ENCODE data around the gene TMEM205. TPM values are rescaled to one million over a fixed set of nuclear protein-coding genes. Genes with fewer than 3 reads are reported as not detected.
A peak's percentile ranks its signal among the peaks of the same experiment; 100 is the strongest.
"Not testable (repeated sequence)": the region's sequence is repeated elsewhere in the genome, so short reads cannot be mapped to it uniquely, and the experiment has no call there.

The TMEM205 gene
- total RNA-seq = 10 to 100 TPM; 29.9 to 36.4 TPM

DNA sequence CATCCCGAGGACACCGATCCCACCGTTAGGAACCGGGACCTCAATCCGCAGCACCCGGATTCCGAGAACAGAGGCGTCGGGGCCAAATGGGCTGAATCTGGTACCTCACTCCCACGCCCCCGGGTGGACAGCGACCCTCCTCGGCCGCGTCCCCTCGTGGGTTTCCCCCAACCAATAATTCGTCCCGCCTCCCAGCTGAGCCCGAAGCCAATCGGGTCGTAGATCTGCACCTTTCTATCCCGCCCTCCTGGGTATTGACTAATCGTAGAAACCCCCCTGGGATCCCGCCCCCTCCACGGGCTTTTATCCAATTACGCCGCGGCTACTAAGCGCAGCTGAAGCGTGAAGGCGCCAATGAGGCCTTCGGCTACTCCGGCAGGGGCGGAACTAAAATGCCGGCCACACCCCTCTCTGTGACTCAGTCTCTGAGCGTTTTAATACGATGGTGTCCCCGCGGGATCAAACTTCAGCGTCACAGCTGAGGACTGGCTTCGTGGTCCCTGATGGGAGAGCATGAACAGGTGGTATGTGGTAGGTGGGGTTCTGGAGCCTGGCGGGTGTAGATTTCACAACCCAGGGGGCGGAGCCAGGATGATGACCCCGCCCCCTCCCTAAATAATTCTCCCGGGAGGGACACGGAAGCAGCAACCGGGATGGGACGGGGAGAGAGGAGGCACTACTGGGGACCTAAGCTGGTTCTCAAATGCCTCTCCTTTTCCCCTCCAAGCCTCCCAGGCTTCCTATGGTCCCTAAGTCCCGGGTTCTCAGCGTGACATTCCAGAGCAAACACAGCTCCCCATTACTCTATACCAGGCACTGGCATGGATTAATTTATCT, at the start of gene TMEM205, which contains the start of gene CCDC159:
TSS of gene TMEM205 (minus strand) at position 165 of the 837 bp plus-strand sequence. CDS start 649 bp downstream, outside the sequence.
TSS of gene CCDC159 (plus strand) at position 416 of the 837 bp plus-strand sequence. CDS start at position 504, 88 bp downstream.
- peaks cover 6 to 20% of the 10 kb centered on the region in 2 donors for H3K36me3 Mint-ChIP-seq
- peak within 1 kb of the TSS; percentile 93 to 94 for H3K27ac Mint-ChIP-seq
- ATAC-seq (peak; percentile 96), DNase-seq (ENCODE audit: low spot score in 2 of 2) (peak; percentile 95 to 98)
- H3K9me3 Mint-ChIP-seq = peaks cover 7 to 8% of the 10 kb centered on the region in 2 donors

DNA sequence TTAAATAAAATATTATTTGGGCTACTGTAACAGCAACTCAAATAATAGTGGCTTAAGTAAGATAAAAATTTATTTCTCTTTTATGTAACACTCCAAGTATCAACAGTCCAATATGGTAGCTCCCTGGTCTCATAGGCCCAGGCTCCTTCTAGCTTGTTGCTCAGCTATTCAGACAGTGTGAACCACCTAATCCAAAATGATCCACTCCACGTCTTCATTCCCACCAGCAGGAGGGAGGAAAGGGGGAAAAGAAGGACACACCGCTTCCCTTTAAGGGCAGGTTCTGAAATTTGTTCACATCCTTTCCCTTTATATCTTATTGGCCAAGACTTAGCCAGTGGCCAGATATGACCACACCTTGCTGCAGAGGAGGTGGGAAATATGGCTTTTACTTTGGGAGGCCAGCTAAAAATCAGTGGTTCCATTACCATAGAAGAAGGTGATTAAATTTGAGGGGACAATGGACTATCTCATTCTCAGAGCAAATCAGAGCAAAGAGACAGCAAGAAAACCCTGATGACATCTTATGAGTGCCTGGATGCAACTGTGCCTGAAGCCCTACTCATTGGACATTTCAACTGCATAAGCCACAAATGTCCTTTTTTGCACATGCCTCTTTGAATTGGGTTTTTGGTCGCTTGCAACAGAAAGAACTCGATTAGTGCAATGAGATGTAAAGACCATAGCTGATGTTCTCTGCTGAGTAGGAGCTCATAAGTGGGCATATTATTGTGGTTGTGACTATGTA, 45.0 kb upstream of the TMEM205 start:
- Mint-ChIP-seq H3K36me3 (no peaks in the 10 kb centered on the region), H3K27ac (no peak overlapping the region), H3K9me3 (no peaks in the 10 kb centered on the region)
- ATAC-seq (no peak), DNase-seq (ENCODE audit: low spot score in 2 of 2) (no peak)

DNA sequence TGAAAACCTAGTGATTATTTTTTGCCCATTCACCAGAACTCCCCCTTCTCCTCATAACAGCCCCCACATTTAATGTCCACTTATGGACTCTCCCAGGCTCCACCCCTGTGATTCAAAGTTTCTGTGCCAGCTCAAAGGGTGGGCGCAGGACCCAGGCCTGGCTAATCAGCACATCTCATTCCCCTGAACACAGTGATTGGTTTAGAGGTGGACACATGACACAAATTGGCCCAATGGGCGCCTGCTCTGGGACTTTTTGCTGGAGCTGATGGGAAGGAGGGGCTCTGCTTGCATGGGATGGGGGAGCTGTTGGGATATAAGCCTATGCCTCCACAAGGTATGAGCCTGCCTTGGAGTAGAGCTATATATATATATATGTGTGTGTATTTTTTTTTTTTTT, 44.3 kb upstream of the TMEM205 start:
- no peak overlapping the region for H3K27ac Mint-ChIP-seq
- no peaks in the 10 kb centered on the region for H3K9me3 Mint-ChIP-seq
- no peak for DNase-seq (ENCODE audit: low spot score in 2 of 2)
- no peaks in the 10 kb centered on the region for H3K36me3 Mint-ChIP-seq
- no peak for ATAC-seq

DNA sequence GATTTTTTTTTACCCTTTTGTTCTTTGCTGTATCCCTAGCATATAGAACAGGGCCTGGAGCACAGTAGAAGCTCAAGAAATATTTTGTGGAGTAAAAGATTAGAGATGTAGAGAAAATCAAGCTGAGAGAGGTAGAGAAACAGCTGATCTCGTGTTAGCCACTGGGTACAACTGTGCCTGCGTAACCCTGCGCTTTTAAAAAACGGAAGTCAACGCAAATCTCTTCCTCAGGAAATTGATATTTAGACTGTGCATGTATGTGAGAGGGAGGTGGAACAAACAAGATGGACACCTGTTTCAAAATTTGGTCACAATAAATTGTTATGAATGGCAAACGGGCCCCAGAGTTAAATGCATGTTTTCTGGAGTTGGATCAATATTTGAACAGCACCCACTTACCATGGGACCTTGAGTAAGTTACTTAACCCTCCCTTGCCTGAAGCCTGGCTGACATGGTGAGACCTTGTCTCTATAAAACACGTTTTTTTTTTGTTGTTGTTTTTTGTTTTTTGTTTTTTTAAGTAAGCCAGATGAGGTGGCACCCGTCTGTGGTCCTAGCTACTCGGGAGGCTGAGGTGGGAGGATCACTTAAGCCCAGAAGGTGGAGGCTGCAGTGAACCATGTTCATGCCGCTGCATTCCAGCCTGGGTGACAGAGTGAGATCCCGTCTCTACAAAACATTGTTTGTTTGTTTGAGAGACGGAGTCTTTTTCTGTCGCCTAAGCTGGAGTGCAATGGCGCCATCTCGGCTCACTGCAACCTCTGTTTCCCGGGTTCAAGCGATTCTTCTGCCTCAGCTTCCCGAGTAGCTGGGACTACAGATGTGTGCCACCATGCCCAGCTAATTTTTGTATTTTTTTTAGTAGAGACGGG, 41.3 kb upstream of the TMEM205 start:
- Mint-ChIP-seq H3K36me3 (no peaks in the 10 kb centered on the region), H3K27ac (no peak overlapping the region), H3K9me3 (no peaks in the 10 kb centered on the region)
- no peak for DNase-seq (ENCODE audit: low spot score in 2 of 2)
- no peak for ATAC-seq

DNA sequence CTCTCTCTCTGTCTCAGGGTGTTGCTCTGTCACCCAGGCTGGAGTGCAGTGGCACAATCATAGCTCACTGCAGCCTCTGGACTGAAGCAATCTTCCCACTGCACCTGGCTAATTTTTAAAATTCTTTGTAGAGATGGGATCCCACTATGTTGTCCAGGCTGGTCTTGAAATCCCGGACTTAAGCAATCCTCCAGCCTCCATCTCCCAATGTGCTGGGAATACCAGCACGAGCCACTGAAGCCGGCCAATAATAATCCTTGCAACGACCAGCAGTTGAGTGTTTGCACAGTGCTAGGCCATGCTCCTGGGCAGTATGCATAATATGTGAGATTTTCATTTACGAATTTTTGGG, 38.7 kb upstream of the TMEM205 start:
- H3K9me3 Mint-ChIP-seq = no peaks in the 10 kb centered on the region
- DNase-seq (ENCODE audit: low spot score in 2 of 2) (no peak), ATAC-seq (no peak)
- no peak overlapping the region for H3K27ac Mint-ChIP-seq
- H3K36me3 Mint-ChIP-seq = peaks cover 5 to 7% of the 10 kb centered on the region in 2 donors

DNA sequence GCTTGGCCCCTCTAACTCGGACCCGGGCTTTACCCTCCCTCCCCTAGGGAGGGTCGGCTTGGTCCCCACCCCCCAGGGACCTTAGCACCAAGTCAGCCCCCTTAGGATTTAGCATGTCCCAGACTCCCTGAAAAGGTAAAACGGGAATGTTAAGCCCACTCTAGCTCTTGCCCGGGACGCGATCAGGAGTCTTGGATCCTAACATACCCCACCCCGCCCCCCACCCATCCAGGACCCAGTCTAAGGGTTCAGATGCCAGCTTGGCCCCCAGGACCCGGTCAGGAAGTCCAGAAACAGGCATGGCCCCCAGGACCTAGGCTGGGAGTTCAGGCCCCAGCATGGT, 37.6 kb upstream of the TMEM205 start:
- Mint-ChIP-seq H3K9me3 (no peaks in the 10 kb centered on the region), H3K27ac (no peak overlapping the region)

DNA sequence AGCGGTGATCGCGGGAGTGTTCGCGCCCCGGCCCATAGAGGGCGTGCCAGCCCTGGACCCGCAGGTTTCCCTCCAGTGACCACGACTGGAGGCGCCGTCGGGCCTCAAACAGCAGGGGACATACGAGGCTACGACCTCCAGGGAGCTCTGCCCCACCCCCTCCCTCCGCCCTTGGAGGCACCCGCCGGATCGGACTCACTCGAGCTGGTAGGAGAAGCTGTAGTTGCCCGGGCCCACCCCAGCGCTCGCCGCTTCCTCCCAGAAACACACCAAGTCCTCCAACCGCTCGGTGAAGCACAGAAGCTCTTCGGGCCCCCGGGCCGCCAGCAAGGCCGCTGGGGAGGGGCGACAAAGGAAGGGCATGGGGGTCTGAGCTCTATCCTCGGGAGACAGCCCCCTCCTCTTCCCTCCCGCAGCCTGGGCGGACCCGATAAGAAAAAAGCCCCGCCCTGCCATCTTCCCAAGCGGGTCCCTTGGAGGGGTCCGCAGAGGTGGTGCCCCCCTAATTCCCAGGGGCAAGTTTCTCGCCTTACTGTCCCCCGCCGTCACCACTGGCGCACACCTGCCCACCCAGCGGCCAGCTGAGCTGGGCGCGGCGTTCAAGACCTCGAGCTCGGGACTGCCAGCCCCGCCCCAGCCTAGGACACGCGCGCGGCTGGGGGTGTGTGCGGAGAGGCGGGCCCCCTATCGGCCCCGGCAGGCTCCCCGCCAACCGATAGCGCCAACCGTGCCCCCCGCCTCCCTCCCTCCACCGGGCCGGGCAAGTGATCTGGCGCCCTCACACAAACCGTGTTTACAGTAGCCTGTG, 37.0 kb upstream of the TMEM205 start:
- Mint-ChIP-seq H3K27ac (peak overlapping the region in 1 of 2 donors; percentile 93), H3K9me3 (no peaks in the 10 kb centered on the region)

More for the DNA sequence above, 37.6 kb upstream of the TMEM205 start:
- DNase-seq (ENCODE audit: low spot score in 2 of 2) (no peak), ATAC-seq (no peak)
- H3K36me3 Mint-ChIP-seq = peaks cover 6 to 7% of the 10 kb centered on the region in 2 donors

DNA sequence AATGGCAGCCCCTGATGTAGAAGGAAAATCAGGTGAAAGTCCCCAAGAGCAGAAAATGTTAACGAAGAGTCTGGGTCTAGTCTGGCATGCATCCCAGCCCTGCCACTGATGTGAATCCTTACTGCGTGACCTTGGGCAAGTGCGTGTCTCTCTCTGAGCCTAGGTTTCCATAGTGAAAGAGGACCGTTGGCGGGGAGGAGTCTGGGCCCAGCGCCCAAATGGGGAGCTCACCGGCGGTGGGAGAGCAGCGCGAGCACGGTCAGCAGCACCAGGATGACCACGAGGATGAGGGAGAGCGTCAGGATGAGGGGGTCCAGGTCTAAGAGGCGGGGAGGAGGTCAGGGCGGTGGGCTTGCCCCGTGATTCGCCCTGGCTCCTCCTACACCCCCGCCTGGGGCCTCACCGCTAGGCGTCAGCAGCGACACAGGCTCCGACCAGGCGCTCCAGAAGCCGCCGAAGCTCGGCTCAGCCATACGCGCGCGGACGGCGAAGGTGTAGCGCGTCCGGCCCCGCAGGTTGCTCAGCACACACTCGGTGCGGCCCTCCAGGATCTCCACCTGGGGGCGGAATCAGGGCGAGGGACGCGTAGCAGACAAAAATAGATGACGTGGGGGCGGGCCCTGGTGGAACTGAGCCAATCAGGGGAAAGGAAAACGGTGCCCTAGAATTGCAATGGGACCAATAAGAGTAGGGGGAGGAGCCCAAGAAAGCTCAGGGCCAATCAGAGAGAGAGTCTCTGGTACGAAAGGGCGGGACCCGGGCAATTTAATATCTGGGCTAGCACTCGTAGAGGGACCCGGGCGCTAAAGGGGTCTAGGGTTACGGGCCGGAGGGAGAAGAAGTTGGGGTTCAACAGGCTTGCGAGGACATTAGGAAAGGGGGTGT, 34.8 kb upstream of the TMEM205 start:
- H3K27ac Mint-ChIP-seq = peak overlapping the region; percentile 93 to 100
- peaks cover 12 to 25% of the 10 kb centered on the region in 2 donors for H3K36me3 Mint-ChIP-seq
- peak; percentile 84 to 86 for ATAC-seq
- H3K9me3 Mint-ChIP-seq = no peaks in the 10 kb centered on the region
- peak; percentile 95 to 96 for DNase-seq (ENCODE audit: low spot score in 2 of 2)

More for the DNA sequence above, 37.0 kb upstream of the TMEM205 start:
- peak in 1 of 2 donors; percentile 71 for DNase-seq (ENCODE audit: low spot score in 2 of 2)
- peaks cover 6 to 7% of the 10 kb centered on the region in 2 donors for H3K36me3 Mint-ChIP-seq
- no peak for ATAC-seq

DNA sequence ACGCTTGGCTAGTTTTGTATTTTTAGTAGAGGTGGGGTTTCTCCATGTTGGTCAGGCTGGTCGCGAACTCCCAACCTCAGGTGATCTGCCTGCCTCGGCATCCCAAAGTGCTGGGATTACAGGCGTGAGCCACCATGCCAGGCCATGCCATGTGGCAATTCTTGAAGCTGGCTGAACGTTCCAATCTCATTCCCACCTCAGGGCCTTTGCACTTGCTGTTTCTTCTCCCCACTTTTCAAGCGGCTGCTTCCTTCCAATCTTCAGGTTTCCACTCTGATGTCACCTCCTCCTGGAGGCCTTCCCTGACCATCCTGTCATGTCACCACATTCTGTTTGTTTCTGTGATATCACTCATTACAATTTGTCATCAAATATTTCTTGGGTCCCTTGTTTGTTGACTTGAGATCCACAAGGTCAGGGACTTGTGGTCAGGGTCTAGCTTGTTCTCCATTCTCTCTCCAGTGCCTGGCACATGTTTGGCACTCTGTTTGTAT, 33.8 kb upstream of the TMEM205 start:
- DNase-seq (ENCODE audit: low spot score in 2 of 2) (no peak), ATAC-seq (no peak)
- Mint-ChIP-seq H3K36me3 (peaks cover 17 to 30% of the 10 kb centered on the region in 2 donors), H3K9me3 (no peaks in the 10 kb centered on the region), H3K27ac (peak overlapping the region; percentile 93 to 100)

DNA sequence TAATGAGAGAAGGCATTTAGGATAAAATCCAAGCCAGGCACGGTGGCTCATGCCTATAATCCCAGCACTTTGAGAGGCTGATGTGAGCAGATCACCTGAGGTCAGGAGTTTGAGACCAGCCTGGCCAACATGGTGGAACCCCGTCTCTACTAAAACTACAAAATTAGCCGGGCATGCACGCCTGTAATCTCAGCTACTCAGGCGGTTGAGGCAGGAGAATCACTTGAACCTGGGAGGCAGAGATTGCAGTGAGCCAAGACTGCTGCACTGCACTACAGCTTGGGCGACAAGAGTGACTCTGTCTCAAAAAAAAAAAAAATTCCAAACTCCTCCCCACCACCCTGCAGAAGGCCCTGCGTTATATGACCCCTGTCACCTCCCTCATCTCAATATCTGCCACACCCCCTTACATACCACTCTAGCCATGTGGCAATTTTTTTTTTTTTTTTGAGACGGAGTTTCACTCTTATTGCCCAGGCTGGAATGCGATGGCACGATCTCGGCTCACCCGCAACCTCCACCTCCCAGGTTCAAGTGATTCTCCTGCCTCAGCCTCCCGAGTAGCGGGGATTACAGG, 33.3 kb upstream of the TMEM205 start:
- not testable (repeated sequence) for H3K27ac Mint-ChIP-seq; DNase-seq (ENCODE audit: low spot score in 2 of 2); ATAC-seq; H3K9me3 Mint-ChIP-seq
- H3K36me3 Mint-ChIP-seq = peaks cover 17 to 30% of the 10 kb centered on the region in 2 donors

DNA sequence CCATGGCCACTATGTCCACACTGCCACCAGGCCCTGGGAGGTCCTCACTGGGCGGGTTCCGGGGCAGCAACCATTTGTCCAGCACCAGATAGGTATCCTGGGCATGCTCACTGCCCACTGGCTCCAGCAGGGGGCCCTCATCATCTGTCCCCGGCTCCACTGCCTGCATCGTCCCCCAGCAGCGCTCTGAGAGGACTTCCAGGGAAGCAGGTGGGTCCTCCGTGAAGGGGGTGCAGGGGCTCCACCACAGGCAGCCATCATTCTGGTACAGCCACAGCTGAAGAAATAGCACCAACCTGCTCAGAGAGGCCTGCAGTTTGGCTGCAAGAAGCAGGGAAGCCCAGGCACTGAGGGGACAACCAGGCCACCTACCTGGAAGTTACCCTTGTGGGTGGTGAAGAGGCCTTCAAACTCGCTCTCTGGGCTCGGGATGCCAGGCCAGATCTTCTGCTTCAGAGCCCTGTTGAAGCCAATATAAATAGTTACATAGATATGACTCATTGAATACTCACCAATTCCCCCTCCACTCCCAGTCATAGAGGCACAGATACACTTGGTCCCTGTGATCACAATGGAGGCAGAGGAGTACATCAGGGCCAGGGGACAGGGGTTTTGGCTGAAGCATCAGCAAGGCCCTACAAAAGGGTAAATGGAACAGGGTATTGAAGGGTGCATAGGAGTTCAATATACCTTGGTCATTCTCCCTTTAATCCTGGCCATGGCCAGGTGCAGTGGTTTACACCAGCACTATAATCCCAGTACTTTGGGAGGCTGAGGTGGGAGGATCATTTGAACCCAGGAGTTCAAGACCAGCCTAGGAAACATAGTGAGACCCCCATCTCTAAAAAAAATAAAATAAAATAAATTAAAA, 32.5 kb upstream of the TMEM205 start:
- H3K36me3 Mint-ChIP-seq = peaks cover 17 to 30% of the 10 kb centered on the region in 2 donors
- no peak for ATAC-seq
- no peak overlapping the region for H3K27ac Mint-ChIP-seq
- no peak for DNase-seq (ENCODE audit: low spot score in 2 of 2)
- no peaks in the 10 kb centered on the region for H3K9me3 Mint-ChIP-seq

DNA sequence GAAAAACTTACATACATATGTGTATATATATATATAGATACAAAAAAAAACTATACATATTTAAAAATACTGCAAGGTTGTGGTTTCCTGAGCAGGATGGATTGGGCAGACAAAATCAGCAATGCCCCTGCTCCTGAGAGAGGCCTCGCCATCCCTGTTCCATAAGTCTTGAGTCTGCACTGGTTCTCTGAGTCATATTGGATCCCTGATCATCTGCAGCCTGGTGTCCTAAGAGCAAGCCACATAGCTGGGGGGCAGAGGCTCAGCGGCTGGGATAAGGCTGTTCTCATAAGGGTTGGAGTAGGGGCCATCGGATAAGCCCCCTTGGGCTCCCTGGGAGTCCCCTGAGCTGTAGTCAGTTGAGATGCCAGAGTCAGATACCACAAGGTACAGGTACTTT, 31.7 kb upstream of the TMEM205 start:
- Mint-ChIP-seq H3K9me3 (no peaks in the 10 kb centered on the region), H3K36me3 (peaks cover 17 to 30% of the 10 kb centered on the region in 2 donors), H3K27ac (peak overlapping the region; percentile 26 to 72)
- no peak for DNase-seq (ENCODE audit: low spot score in 2 of 2)
- ATAC-seq = no peak

DNA sequence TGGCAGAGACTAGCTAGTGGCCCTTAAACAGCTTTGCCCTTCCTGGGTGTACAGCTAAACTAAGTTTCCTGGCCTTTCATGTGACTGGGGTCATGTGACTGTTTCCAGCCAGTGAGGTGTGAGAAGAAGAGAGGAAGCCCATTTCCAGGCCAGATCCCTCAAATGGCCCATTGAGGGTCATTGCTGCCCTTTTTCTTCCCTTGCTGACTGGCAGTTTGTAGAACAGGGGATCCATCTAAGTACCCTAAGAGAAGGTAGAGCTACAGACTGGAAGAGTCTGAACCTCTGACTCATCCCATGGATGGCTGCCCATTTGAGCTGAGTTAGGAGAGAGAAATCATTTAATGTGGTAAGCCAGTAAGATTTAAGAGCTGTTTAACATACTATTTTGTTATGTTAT, 31.2 kb upstream of the TMEM205 start:
- Mint-ChIP-seq H3K36me3 (peaks cover 17 to 30% of the 10 kb centered on the region in 2 donors), H3K27ac (peak overlapping the region; percentile 72 to 88), H3K9me3 (no peaks in the 10 kb centered on the region)
- no peak for DNase-seq (ENCODE audit: low spot score in 2 of 2)
- ATAC-seq = no peak

Data from activated naive CD4-positive, alpha-beta T cell treated with anti-CD3 and anti-CD28 coated beads, Interleukin-2, amount 50 U/mL, for 72 hours (primary cell).